AG09309 (cell line): ENCODE results near the gene RAB11FIP3.
A peak's percentile ranks its signal among the peaks of the same experiment; 100 is the strongest.

ENCODE experiments used
- DNase-seq: peaks from one replicate; pipeline ENCODE4 v3.0.0-alpha.2; 2010; ENCODE audit warnings: low read depth
- H3K4me3 ChIP-seq: 2 replicates; pipeline ENCODE4 v1.5.1; 2011; ENCODE audit warnings: mild to moderate bottlenecking, low read depth, low read length, moderate library complexity; ENCODE audit not compliant: control insufficient read depth
- TF ChIP-seq, protein P1 (sequence below): IDR thresholded peaks from 2 replicates; pipeline ENCODE4 v1.5.1; 2011; ENCODE audit warnings: mild to moderate bottlenecking, low read depth, low read length, inconsistent platforms; ENCODE audit not compliant: insufficient read depth, control insufficient read depth; ENCODE audit errors: missing control alignments

The RAB11FIP3 gene

GRCh38 chr16:537415-538335 lies 112.2 kb downstream of the RAB11FIP3 start:
- TF ChIP-seq, protein P1, sequence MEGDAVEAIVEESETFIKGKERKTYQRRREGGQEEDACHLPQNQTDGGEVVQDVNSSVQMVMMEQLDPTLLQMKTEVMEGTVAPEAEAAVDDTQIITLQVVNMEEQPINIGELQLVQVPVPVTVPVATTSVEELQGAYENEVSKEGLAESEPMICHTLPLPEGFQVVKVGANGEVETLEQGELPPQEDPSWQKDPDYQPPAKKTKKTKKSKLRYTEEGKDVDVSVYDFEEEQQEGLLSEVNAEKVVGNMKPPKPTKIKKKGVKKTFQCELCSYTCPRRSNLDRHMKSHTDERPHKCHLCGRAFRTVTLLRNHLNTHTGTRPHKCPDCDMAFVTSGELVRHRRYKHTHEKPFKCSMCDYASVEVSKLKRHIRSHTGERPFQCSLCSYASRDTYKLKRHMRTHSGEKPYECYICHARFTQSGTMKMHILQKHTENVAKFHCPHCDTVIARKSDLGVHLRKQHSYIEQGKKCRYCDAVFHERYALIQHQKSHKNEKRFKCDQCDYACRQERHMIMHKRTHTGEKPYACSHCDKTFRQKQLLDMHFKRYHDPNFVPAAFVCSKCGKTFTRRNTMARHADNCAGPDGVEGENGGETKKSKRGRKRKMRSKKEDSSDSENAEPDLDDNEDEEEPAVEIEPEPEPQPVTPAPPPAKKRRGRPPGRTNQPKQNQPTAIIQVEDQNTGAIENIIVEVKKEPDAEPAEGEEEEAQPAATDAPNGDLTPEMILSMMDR: no peak
- no peak overlapping the region for H3K4me3 ChIP-seq
- no peak for DNase-seq

- TF ChIP-seq, protein P1: peak; percentile 4
- no peak for DNase-seq
Observed at GRCh38 chr16:539901-540530, 114.6 kb downstream of the RAB11FIP3 start.

DNA sequence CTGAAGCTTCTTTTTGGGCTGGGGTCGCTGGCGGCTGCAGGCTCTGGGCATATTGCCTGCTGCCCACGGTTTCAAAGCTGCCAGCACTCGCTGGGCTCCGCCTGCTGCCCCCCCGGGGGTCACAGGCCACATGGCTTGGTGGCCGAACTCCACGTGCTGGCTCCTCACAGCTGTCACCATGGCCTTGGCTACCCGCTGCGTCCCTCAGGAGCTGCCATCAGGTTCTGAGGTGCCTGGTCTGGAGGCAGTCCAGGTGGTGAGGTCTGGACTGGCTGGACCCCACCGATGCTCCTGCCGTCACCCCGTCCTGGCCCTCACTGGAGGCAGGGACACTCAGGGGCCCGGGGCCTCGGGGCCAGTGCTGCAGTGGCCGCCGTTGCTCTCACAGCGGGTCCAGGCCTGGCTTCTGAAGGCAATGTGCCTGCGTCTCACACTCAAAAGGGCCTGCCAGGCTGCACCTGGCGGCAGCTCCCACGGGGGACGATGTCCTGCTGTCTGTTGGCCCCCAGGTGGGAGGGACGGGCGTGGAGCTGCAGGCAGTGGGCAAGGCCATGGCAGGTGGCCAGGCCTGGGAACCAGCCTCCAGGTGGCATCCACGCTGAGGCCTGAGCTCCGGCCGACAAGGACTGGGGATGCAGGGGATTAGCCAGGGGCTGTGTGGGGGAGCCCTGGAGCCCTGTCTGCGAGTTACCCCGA lies 115.3 kb downstream of the RAB11FIP3 start:
- no peak for DNase-seq
- TF ChIP-seq, protein P1: no peak
- H3K4me3 ChIP-seq: no peak overlapping the region

More at GRCh38 chr16:539901-540530, 114.6 kb downstream of the RAB11FIP3 start:
- H3K4me3 ChIP-seq: no peak overlapping the region

DNA sequence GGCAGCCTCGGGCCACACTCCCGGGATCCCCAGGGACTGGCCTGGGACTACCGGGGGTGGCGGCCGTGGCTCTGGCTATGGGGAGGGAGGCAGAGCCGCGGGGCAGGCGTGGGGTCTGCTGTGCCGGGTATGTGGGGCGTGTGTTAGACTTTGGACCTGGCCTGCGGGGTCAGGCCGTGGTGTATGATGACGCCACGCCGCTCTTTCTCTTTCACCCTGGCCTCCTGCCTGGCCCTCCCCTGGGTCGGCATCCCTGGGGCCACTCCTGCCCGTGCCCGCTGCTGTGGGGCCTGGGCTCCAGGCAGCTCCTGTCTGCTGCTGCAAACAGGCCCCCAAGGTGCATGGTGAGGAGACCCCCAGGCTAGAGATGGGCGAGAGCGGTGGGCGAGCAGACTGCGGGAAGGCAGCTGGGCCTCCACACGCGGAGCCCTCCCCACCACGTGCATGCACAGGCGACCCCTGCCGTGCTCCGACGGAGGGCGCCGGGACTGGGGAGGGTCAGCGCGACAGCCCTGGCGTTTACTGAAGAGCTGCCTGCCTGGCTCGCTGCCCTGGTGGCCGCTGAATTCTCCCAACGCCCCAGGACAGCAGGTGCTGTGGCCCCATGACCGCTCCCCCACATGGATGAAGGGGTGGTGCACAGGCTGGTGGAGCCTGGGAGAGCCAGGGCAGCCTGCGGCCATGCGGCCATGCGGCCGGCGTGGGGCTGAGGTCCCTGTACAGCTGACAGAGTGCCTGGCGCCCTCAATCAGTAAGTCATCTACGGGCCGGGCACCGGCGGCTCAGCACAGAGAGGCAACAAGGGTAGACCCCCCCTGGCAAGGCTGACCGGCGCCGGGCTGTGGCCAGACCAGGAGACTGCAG lies 118.1 kb downstream of the RAB11FIP3 start:
- no peak overlapping the region for H3K4me3 ChIP-seq
- TF ChIP-seq, protein P1: no peak
- DNase-seq: no peak

- TF ChIP-seq, protein P1: no peak
- H3K4me3 ChIP-seq: no peak overlapping the region
- DNase-seq: no peak
Observed at GRCh38 chr16:544517-544916, 119.1 kb downstream of the RAB11FIP3 start.
